AG04449 (cell line): ENCODE measurements around the gene SMYD5.
A peak's percentile ranks its signal among the peaks of the same experiment; 100 is the strongest.
"Not testable (repeated sequence)": the region's sequence is repeated elsewhere in the genome, so short reads cannot be mapped to it uniquely, and the experiment has no call there.

ENCODE experiments used
- CTCF ChIA-PET: fragments of 350-600 bp; formaldehyde crosslinking; extraction: SDS; loops from one replicate; lab custom pipeline; 2021; ENCODE audit warnings: antibody characterized with exemption; lab: Yijun Ruan, JAX
- POLR2A ChIA-PET: fragments of 400-600, 350-600 bp; formaldehyde crosslinking; extraction: SDS; loops from one replicate; lab custom pipeline; 2020; ENCODE audit warnings: antibody characterized with exemption, inconsistent platforms; lab: Yijun Ruan, JAX
- DNase-seq: peaks from one replicate; pipeline ENCODE4 v3.0.0-alpha.2; 2010; ENCODE audit warnings: low read depth, low spot score
- H3K4me3 ChIP-seq: 2 replicates; pipeline ENCODE4 v1.5.1; 2011; ENCODE audit warnings: low read depth, mild to moderate bottlenecking, control low read depth, low read length
- TF ChIP-seq, protein P1 (sequence below): IDR thresholded peaks from one replicate; pipeline ENCODE4 v1.5.1; 2011; ENCODE audit warnings: mild to moderate bottlenecking, moderate library complexity, low read length, control low read depth, inconsistent platforms; ENCODE audit not compliant: insufficient read depth; ENCODE audit errors: missing control alignments

SMYD5 gene

DNA sequence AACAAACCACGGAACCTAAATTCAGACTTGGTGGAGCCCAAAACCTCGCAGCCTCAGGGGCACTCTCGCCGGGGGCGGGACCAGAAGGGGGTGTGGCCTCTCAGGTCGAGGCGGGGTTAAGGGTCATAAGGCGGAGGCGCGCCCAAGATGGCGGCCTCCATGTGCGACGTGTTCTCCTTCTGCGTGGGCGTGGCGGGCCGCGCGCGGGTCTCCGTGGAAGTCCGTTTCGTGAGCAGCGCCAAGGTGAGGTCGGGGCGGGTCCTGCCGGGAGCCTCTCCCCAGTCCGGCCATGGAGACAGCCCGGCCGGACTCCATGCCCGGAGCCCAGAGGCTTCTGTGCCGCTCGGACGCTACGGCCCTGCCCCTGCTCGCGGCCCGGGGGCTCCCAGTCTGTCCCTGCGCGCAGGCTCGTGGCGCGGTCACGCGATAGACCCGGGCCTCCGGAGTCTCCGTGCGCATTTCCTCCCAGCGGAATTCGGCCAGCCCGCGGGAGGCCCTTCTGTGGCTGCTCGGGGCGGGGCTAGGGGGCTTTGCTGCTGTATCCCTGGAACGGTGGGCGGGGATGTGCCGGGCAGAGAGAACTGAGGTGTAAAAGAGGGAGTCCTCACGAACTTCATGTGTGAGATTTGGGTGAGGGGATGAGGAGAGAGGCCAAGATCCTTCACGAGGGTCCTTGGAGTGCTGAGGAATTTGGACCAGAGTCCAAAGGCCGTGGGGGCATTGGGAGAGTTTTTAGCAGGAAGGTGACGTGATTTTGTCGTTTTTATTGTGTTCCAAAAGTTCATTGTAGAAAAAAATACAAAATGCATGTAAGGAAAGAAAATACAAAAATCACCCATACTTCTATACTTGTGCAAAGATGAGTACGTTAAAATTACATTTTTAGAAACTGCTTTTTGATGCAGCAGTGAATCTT is at the start of gene SMYD5:
TSS of gene SMYD5 (plus strand) at position 126 of the 916 bp plus-strand sequence. CDS start at position 148, 22 bp downstream.
- peak within 1 kb of the TSS; percentile 78 for H3K4me3 ChIP-seq
- TF ChIP-seq, protein P1, sequence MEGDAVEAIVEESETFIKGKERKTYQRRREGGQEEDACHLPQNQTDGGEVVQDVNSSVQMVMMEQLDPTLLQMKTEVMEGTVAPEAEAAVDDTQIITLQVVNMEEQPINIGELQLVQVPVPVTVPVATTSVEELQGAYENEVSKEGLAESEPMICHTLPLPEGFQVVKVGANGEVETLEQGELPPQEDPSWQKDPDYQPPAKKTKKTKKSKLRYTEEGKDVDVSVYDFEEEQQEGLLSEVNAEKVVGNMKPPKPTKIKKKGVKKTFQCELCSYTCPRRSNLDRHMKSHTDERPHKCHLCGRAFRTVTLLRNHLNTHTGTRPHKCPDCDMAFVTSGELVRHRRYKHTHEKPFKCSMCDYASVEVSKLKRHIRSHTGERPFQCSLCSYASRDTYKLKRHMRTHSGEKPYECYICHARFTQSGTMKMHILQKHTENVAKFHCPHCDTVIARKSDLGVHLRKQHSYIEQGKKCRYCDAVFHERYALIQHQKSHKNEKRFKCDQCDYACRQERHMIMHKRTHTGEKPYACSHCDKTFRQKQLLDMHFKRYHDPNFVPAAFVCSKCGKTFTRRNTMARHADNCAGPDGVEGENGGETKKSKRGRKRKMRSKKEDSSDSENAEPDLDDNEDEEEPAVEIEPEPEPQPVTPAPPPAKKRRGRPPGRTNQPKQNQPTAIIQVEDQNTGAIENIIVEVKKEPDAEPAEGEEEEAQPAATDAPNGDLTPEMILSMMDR = no peak
- ChIA-PET POLR2A (interaction anchor here (1.0 kb wide), 1 partner anchor 19 kb away, joined by 4 read pairs; the partner anchor contains the start of genes CCT7 and PRADC1), CTCF (interaction anchor here (0.8 to 8.6 kb wide), 14 partner anchors 10 to 328 kb away, joined by 3 to 111 read pairs (median 8); partner anchors contain the start of genes CCT7 and PRADC1)
- DNase-seq = no peak

DNA sequence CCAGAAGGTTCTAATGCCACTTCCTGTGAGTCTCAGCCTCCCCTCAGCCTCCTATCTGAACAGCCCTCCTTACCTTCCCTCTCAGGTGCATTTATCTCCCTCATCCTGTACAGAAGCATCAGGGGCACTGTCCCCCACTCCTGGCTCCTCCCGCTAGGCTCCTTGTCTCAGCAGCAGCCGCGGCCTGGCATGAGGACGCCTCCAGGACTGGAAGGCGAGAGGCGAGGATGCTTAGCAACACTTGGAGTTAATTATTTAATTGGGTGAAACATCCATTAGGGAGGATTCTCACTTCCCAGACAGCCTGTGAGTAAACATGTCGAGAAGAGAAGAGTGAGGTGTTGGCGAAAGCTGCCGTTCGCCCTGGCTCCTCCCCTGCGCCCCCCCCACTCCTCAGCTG is 48.1 kb upstream of the SMYD5 start:
- DNase-seq, POLR2A ChIA-PET, H3K4me3 ChIP-seq: not testable (repeated sequence)
- CTCF ChIA-PET = interaction anchor here (1.1 kb wide), 1 partner anchor 273 kb away, joined by 6 read pairs; no protein-coding TSS in a partner anchor

DNA sequence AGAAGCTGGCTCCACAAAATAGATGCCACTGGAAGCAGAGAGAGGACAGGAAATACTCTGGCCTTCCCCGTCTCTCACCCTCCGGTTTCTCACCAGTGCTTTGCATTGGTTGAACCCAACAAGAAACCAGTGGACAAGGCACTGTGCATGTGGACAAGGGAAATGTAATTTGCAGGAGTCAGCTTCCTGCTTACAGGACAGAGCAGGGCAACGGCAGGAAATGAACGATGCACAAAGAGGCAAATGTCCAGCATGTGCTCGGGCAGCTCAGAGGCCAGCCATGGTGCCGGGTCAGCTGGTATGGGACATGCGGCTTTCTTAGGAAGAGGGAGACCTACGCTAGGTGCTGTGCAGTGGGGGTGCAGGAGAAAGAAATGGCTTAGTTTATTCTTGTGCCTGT is 47.2 kb upstream of the SMYD5 start:
- POLR2A ChIA-PET, H3K4me3 ChIP-seq, DNase-seq: not testable (repeated sequence)
- CTCF ChIA-PET = interaction anchor here (1.1 kb wide), 1 partner anchor 274 kb away, joined by 6 read pairs; no protein-coding TSS in a partner anchor

DNA sequence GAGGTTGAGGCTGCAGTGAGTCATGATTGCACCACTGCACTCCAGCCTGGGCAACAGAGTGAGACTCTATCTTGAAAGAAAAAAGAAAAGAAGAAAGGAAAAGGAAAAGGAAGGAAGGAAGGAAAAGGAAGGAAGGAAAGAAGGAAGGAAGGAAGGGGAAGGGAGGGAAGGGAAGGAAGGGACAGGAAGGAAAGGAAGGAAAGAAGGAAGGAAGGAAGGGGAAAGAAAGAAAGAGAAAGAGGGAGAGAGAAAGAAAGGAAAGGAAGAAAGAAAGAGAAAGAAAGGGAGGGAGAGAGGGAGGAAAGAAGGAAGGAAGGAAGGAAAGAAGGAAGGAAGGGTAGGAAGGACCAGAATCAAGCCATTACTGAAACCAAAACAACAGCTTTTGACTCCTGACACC is 45.7 kb upstream of the SMYD5 start:
- POLR2A ChIA-PET, H3K4me3 ChIP-seq, DNase-seq: not testable (repeated sequence)
- CTCF ChIA-PET = interaction anchor here (1.2 kb wide), 2 partner anchors 9 to 275 kb away, joined by 3 to 6 read pairs; no protein-coding TSS in a partner anchor

DNA sequence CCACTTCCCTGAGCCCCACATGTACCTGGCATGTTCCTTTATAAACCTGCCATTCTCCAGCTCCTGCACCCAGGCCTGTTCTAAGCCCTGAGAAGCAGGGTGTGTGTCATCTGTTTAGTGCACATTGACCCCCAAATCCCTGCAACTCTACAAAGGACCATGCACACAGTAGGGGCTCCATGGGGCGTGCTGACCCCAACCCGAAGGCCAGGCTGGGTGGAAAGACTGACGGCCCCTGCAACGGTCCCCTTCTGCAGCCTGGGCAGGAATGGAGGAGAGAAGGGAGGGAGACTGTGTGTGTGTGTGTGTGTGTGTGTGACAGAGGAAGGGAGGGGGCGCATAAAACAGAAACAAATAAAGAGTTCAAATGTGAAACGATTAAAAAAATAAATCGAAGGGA is 43.7 kb upstream of the SMYD5 start:
- CTCF ChIA-PET = not testable (repeated sequence)

DNA sequence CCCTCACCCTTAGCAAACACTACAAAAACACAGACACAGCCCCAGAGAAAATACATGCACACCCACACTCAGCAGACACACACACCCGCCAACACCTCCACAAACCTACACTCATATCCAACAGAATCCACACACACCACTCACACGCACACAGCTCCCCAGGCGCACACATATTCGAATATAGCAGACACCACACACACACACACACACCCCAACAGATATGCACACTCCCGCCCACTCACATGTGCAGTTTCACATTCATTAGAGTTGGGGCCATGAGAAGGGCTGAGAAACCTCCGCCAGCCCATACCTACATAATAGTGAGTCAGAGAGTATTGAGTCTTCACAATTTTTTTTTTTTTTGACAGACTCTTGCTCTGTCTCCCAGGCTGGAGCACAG is 41.1 kb upstream of the SMYD5 start:
- no peak overlapping the region for H3K4me3 ChIP-seq
- peak; percentile 9 for DNase-seq
- ChIA-PET POLR2A (no interaction called here), CTCF (interaction anchor here (1.5 to 9.5 kb wide), 4 partner anchors 37 to 286 kb away, joined by 3 to 292 read pairs (median 63); partner anchors contain the start of genes SMYD5 and SPR)
- TF ChIP-seq, protein P1 = no peak

More for the DNA sequence above, 43.7 kb upstream of the SMYD5 start:
- H3K4me3 ChIP-seq, POLR2A ChIA-PET, DNase-seq: not testable (repeated sequence)

DNA sequence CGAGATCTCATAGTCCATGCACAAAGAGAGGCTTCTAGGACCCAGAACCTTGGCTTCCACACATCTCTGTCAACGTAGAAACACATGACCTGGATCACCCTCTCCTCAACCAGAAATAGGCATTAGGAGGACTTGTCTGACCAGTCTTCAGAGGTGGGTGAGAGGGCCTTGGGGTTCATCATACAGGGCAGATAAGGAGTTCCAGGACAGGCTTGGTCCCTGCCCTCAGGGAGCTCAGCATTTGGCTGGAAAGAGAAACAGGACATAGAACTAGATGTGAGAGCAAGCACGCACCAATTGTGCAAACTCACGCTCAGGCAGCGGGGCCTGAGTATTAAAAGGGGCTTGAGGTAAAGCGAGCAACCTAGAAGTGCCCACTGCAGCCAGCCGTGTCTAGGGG is 40.3 kb upstream of the SMYD5 start:
- DNase-seq = no peak
- TF ChIP-seq, protein P1 = no peak
- ChIA-PET POLR2A (no interaction called here), CTCF (interaction anchor here (1.0 to 9.5 kb wide), 6 partner anchors 36 to 311 kb away, joined by 3 to 292 read pairs (median 10); partner anchors contain the start of genes SMYD5 and SPR)
- no peak overlapping the region for H3K4me3 ChIP-seq

DNA sequence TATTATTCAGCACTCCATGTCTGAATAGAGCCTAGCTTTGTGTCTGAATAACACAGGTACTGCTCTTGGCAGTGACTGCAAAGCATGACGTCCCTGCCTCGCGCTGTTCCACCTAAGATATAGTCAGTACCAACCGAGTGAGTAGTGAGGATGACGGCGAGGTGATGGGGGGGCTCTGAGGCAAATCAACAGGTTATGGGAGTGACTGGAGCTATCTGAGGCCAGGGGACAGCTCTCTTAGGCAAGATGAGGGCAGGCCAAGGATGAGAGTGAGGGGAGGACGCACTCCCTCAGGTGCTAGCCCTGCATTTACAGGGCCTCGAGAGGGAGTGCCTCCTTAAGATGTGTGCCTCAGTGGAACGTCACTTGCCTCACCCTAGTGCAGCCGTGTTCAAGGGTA is 39.8 kb upstream of the SMYD5 start:
- TF ChIP-seq, protein P1 = no peak
- ChIA-PET CTCF (interaction anchor here (1.0 to 9.5 kb wide), 7 partner anchors 10 to 311 kb away, joined by 3 to 292 read pairs (median 12); partner anchors contain the start of genes SMYD5 and SPR), POLR2A (no interaction called here)
- H3K4me3 ChIP-seq = no peak overlapping the region
- DNase-seq = no peak
